ENCODE measurements around the gene TRPM4. TPM values are rescaled to one million over a fixed set of nuclear protein-coding genes. Genes with fewer than 3 reads are reported as not detected.

TRPM4 gene
- total and polyA plus RNA-seq, 10 donors, result 3.3 to 28.7 (median 11.9) TPM

- peaks cover 16 to 56% (median 44%) of the 10 kb centered on the region in 6 donors for H3K4me1 ChIP-seq
- H3K4me3 ChIP-seq, result peak overlapping the region; percentile 44 to 75 (median 60)
- WGBS, 5 donors, result 7 to 17% (median 8%) methylated on average over 14 to 16 of the region's 16 CpGs
- H3K36me3 ChIP-seq, result no peaks in the 10 kb centered on the region
- H3K9me3 ChIP-seq, result peaks cover 0 to 6% (median 0%) of the 10 kb centered on the region in 8 donors
- no peak for DNase-seq
- TF ChIP-seq, protein P1, sequence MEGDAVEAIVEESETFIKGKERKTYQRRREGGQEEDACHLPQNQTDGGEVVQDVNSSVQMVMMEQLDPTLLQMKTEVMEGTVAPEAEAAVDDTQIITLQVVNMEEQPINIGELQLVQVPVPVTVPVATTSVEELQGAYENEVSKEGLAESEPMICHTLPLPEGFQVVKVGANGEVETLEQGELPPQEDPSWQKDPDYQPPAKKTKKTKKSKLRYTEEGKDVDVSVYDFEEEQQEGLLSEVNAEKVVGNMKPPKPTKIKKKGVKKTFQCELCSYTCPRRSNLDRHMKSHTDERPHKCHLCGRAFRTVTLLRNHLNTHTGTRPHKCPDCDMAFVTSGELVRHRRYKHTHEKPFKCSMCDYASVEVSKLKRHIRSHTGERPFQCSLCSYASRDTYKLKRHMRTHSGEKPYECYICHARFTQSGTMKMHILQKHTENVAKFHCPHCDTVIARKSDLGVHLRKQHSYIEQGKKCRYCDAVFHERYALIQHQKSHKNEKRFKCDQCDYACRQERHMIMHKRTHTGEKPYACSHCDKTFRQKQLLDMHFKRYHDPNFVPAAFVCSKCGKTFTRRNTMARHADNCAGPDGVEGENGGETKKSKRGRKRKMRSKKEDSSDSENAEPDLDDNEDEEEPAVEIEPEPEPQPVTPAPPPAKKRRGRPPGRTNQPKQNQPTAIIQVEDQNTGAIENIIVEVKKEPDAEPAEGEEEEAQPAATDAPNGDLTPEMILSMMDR (IDR thresholded peaks at IDR 0.05 in 8 of 11, conservative IDR thresholded peaks at IDR 0.05 in 3 of 11), result no peak
- TF ChIP-seq POLR2AphosphoS5 (IDR thresholded peaks at IDR 0.05) (no peak), POLR2A (IDR thresholded peaks at IDR 0.05) (no peak)
- intact Hi-C loops (cut with DNase I; ENCODE audit: low total_unique reads), result no loop called here
- H3K27ac ChIP-seq, result peak overlapping the region in 7 of 8 donors; percentile 10 to 76 (median 70)
- H3K27me3 ChIP-seq (replicated peaks in 1 of 7), result peaks cover 0 to 78% (median 30%) of the 10 kb centered on the region in 7 donors
Observed at GRCh38 chr19:49150944-49151243, 6.7 kb upstream of the TRPM4 start.

- TF ChIP-seq, protein P1 (IDR thresholded peaks at IDR 0.05 in 8 of 11, conservative IDR thresholded peaks at IDR 0.05 in 3 of 11), result no peak
- peak in 1 of 3 donors; percentile 15 for TF ChIP-seq POLR2AphosphoS5 (IDR thresholded peaks at IDR 0.05)
- Histone ChIP-seq H3K4me1 (peaks cover 16 to 51% (median 40%) of the 10 kb centered on the region in 6 donors), H3K27ac (peak overlapping the region in 2 of 8 donors; percentile 70 to 76), H3K4me3 (peak overlapping the region in 3 of 8 donors; percentile 60 to 75 (median 64)), H3K27me3 (replicated peaks in 1 of 7) (peaks cover 0 to 75% (median 26%) of the 10 kb centered on the region in 7 donors), H3K9me3 (peaks cover 0 to 6% (median 0%) of the 10 kb centered on the region in 8 donors), H3K36me3 (no peaks in the 10 kb centered on the region)
- 9 to 14% (median 12%) methylated on average over 41 to 45 of the region's 45 CpGs for WGBS, 5 donors
- intact Hi-C loops (cut with DNase I; ENCODE audit: low total_unique reads), result no loop called here
- DNase-seq, result no peak
Observed at GRCh38 chr19:49151267-49152118, 6.1 kb upstream of the TRPM4 start.

DNA sequence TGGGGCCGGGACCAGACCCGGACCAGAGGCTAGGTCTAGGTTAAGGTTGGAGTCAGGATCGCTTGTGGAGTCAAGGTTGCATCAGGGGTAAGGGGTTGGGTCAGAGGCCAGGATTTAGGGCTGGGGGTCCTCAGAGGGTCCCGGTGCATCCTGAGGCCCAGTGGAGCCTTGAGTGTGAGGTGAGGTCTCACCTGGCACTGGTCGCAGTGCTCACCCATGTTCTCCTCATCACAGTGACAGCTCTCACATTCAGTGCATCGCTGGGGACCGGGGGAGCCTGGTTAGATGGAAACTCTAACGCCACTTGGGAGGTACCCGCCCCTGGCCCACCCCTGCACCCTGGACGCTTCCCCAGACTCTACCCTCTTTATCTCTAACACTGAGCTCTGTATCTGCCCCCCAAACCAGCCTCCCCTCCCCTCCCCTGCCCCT, 5.5 kb upstream of the TRPM4 start:
- no peak for TF ChIP-seq POLR2AphosphoS5 (IDR thresholded peaks at IDR 0.05)
- 20 to 33% (median 27%) methylated on average over 10 of the region's 10 CpGs for WGBS, 5 donors
- DNase-seq, result no peak
- Histone ChIP-seq H3K4me3 (peak overlapping the region in 1 of 8 donors; percentile 75), H3K27me3 (replicated peaks in 1 of 7) (peaks cover 0 to 68% (median 26%) of the 10 kb centered on the region in 7 donors), H3K9me3 (peaks cover 0 to 6% (median 0%) of the 10 kb centered on the region in 8 donors), H3K27ac (peak overlapping the region in 1 of 8 donors; percentile 76), H3K36me3 (no peaks in the 10 kb centered on the region), H3K4me1 (peaks cover 16 to 51% (median 40%) of the 10 kb centered on the region in 6 donors)
- intact Hi-C loops (cut with DNase I; ENCODE audit: low total_unique reads), result no loop called here

DNA sequence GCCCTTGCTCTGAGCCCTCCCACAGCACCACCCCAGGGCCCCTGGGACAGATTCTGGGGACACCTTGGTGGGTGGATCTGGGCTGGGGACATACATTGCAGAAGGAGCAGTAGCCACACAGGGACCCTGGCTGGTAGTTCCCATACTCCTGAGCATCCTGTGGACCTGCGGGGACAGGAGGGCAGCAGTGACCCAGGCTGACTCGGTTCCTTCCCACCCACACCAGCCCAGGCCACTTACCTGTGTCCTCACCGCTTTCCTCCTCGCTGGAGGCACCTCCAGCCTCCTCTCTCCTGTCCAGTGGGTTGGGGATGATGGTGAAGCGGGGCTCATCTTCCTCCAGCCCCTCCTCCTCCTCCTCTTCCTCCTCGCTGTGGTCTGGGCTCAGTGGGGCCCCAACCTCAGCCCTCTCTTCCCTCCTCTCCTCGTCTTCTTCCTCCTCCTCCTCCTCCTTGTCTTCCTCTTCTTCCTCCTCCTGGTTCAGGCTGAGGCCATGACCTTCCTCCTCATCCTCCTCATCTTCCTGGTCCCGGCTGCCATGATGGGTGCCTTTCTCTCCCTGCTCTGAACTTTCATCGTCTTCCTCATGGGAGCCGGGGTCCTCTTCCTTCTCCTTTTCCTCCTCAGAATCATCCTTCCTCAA, 4.3 kb upstream of the TRPM4 start:
- H3K27me3 ChIP-seq (replicated peaks in 1 of 7), result peaks cover 0 to 68% (median 25%) of the 10 kb centered on the region in 7 donors
- 75 to 85% (median 83%) methylated on average over 9 to 10 of the region's 10 CpGs for whole genome bisulfite sequencing, 5 donors
- TF ChIP-seq POLR2AphosphoS5 (IDR thresholded peaks at IDR 0.05), result no peak
- TF ChIP-seq, protein P1 (IDR thresholded peaks at IDR 0.05 in 8 of 11, conservative IDR thresholded peaks at IDR 0.05 in 3 of 11), result no peak
- TF ChIP-seq POLR2A (IDR thresholded peaks at IDR 0.05), result no peak
- H3K4me3 ChIP-seq, result no peak overlapping the region
- no peaks in the 10 kb centered on the region for H3K36me3 ChIP-seq
- H3K9me3 ChIP-seq, result peaks cover 0 to 6% (median 0%) of the 10 kb centered on the region in 8 donors
- no peak for DNase-seq
- H3K27ac ChIP-seq, result no peak overlapping the region
- intact Hi-C loops (cut with DNase I; ENCODE audit: low total_unique reads), result no loop called here
- H3K4me1 ChIP-seq, result peaks cover 15 to 58% (median 48%) of the 10 kb centered on the region in 6 donors
